Small intestine (tissue), 7 donors: ENCODE results near the gene LRRFIP1. TPM values are rescaled to one million over a fixed set of nuclear protein-coding genes. Genes with fewer than 3 reads are reported as not detected.

Experiments used
- DNase-seq, 2 donors: peaks; one replicate each; pipeline versions ENCODE4 v3.0.0 to v3.0.0-alpha.2; 2013
- FAIRE-seq: peaks from 2 replicates; lab custom pipeline; 2012; peaks lifted over from hg19 to GRCh38; lab: Jason Lieb, UNC
- H3K27ac ChIP-seq, 3 donors: one replicate each; pipeline ENCODE4 v1.5.1; 2013; ENCODE audit warnings: low read length in 2 of 3, mild to moderate bottlenecking in 2 of 3, control low read depth in 1 of 3, inconsistent platforms in 1 of 3, low read depth in 1 of 3, moderate library complexity in 1 of 3
- H3K27me3 ChIP-seq, 3 donors: one replicate each; pipeline ENCODE4 v1.6.1; 2013; ENCODE audit warnings: low read length in 3 of 3, inconsistent platforms in 1 of 3; ENCODE audit not compliant: control insufficient read depth in 3 of 3, insufficient read depth in 3 of 3
- H3K36me3 ChIP-seq, 3 donors: one replicate each; pipeline ENCODE4 v1.6.1; 2013; ENCODE audit warnings: low read length in 3 of 3, inconsistent platforms in 1 of 3, low read depth in 1 of 3, mild to moderate bottlenecking in 1 of 3, moderate library complexity in 1 of 3; ENCODE audit not compliant: control insufficient read depth in 3 of 3, insufficient read depth in 2 of 3
- H3K4me1 ChIP-seq, 3 donors: one replicate each; pipeline ENCODE4 v1.6.1; 2013; ENCODE audit warnings: low read length in 2 of 3, inconsistent platforms in 1 of 3, low read depth in 1 of 3, mild to moderate bottlenecking in 1 of 3, moderate library complexity in 1 of 3; ENCODE audit not compliant: control insufficient read depth in 3 of 3, insufficient read depth in 2 of 3
- H3K4me3 ChIP-seq, 3 donors: one replicate each; pipeline ENCODE4 v1.5.1; 2013; ENCODE audit warnings: low read length in 3 of 3, control low read depth in 1 of 3, inconsistent platforms in 1 of 3, low read depth in 1 of 3, mild to moderate bottlenecking in 1 of 3, moderate library complexity in 1 of 3
- H3K9me3 ChIP-seq, 2 donors: one replicate each; pipeline ENCODE4 v1.6.1; 2013; ENCODE audit warnings: low read depth in 1 of 2, low read length in 1 of 2; ENCODE audit not compliant: control insufficient read depth in 2 of 2, insufficient read depth in 1 of 2
- WGBS, 3 donors: extraction: QIAGEN DNeasy Blood & Tissue Kit; methylation state at CpG; one replicate each; pipeline ENCODE4 v1.1.7; 2013; 5-methylcytosine and 5-hydroxymethylcytosine counted together
- polyA plus RNA-seq, 4 donors: library from polyadenylated mRNA; stranded (reverse) in 3 of 4; unstranded in 1 of 4; fragments of 200-250 nt in 3 of 4; fragments of 120-200 nt in 1 of 4; gene quantifications; one replicate each; pipeline versions ENCODE4 v1.2.1 to v1.2.3, GENCODE V29; 2013
- donor health status: healthy with polysubstance abuse.
- donor health status: control.
- donor health status: control.
- donor health status: Bipolar disorder and iron deficiency.
- donor health status: healthy.

The LRRFIP1 gene
- polyA plus RNA-seq, 4 donors, result 46.0 to 76.7 (median 51.9) TPM

DNA sequence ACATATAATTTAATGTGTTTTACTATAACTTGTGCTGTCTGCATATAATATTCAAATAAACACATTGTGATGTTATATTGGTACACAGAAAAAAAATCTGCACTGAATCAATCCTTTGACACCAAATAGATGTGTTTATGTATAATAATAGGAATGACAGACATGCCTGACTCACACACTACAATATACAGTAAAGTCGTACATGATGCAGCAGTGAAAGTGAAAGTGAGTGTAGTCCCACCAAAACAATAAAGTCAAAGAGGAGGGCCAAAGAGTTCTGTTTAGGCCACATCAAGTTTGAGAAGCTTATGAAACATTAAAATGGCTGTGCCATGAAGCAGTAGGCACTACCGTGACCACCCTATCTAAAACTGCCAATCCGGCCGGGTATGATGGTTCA lies 163.0 kb downstream of the LRRFIP1 start:
- FAIRE-seq, result no peak
- H3K36me3 ChIP-seq, result peaks cover 0 to 2% (median 0%) of the 10 kb centered on the region in 3 donors
- 70 to 77% (median 73%) methylated on average over 4 of the region's 4 CpGs for WGBS, 3 donors
- H3K27me3 ChIP-seq, result no peaks in the 10 kb centered on the region
- peaks cover 0 to 11% of the 10 kb centered on the region in 2 donors for H3K9me3 ChIP-seq
- no peak for DNase-seq
- H3K4me1 ChIP-seq, result peaks cover 0 to 3% (median 0%) of the 10 kb centered on the region in 3 donors
- no peak overlapping the region for H3K4me3 ChIP-seq
- H3K27ac ChIP-seq, result no peak overlapping the region

DNA sequence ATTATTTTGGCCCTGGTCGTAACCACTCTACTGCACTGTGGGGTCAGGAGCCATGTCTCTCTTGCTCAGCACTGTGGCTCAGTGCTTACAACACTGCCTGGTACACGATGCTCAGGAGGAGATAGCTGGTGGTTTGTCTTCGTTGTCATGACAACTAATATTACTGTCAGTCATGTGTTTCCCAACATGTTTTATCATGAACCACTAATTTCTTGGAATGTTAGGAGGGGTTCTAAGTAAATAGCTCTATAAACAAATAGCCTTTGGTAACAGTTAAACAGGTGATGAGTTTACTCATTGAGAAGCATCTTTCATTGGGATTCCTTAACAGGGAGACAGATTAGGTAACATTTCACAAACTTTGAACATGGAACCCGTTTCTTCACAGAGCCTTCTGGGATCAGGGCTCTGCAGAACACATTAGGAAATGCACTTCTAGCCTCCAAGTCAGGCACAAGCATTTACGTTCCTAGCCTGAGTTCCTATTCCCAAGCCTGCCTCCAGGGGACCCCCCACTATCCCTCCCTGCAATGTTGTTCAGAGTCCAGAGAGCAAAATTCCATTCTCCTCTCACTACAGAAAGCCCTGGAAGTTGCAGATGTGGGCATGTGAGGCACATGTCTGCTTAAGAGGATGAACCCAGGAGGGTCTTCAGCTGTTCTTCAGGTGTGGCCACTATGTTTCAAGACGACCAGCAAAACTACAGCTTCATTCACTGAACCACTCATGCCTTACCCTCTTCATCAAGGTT lies 164.8 kb downstream of the LRRFIP1 start:
- no peaks in the 10 kb centered on the region for H3K36me3 ChIP-seq
- peak; percentile 6 to 53 for DNase-seq
- H3K27ac ChIP-seq, result no peak overlapping the region
- H3K4me3 ChIP-seq, result no peak overlapping the region
- FAIRE-seq, result no peak
- peaks cover 0 to 2% of the 10 kb centered on the region in 2 donors for H3K9me3 ChIP-seq
- peaks cover 0 to 3% (median 0%) of the 10 kb centered on the region in 3 donors for H3K4me1 ChIP-seq
- WGBS, 3 donors, result 60 to 71% (median 69%) methylated on average over 6 of the region's 6 CpGs
- H3K27me3 ChIP-seq, result no peaks in the 10 kb centered on the region

DNA sequence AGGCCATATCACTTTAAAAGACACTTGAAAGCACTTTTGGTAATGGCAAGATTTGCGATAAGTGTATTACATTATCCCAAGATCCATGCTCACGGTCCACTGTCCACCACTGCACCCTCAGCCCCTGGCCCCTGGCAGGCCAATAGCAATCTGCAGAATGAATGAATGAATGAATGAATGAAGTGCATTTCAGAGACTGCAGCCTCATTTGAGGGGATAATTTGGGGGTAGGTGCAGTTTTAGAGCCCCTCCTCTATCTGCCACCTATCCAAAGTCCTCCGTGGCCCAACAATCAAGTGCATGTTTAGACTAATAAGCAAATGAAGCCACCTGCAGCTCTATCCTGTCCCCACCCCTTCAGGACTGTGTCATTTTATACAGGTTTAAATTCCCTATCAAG lies 169.9 kb downstream of the LRRFIP1 start:
- H3K27ac ChIP-seq, result no peak overlapping the region
- H3K27me3 ChIP-seq, result peaks cover 0 to 3% (median 0%) of the 10 kb centered on the region in 3 donors
- no peak overlapping the region for H3K4me3 ChIP-seq
- WGBS, 3 donors, result 82 to 96% (median 95%) methylated on average over 3 of the region's 3 CpGs
- H3K36me3 ChIP-seq, result no peaks in the 10 kb centered on the region
- FAIRE-seq, result no peak
- H3K4me1 ChIP-seq, result peaks cover 0 to 3% (median 0%) of the 10 kb centered on the region in 3 donors
- DNase-seq, result no peak
- peaks cover 0 to 14% of the 10 kb centered on the region in 2 donors for H3K9me3 ChIP-seq

DNA sequence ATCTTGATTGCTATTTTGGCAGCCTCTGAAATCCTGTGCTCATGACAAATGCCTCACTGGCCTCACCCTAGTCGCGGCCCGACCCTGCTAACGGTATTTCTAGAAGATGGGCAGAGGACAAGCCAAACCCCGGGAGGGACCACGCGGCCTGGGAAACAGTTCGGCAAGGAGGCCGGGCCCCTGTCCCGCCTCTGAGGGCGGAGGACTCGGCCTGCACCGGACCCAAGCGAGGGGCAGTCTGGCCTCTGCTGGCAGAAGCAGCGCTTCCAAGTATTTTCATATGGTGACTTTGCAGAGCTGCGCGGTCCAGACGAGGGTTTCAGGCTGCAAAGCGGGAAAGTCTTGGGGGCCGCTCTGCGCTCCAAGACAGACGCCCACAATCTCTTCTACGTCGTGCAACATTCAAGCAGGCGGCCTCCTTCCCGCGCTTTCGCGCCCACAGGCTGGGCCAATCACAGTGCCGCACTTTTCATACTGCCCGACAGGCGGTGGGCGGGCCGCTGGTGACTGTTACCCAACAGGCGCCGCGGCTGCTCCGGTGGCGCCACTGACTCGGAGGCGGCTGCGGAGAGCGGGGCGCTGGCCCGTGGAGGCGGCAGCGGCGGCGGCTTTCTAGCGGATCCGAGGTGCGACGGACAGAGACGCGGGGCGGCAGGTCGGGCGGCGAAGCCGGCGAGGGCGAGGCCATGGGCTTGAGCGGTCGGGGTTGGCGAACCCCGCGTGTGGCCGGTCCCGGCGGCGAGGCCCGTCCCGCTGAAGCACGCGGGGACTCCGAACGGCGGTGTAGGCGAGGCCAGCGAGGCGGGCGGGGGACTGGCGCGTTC lies 171.1 kb downstream of the LRRFIP1 start, which contains the start of gene RBM44:
Gene RBM44 (plus strand): TSS at position 544 of the 824 bp plus-strand sequence. CDS start 14,831 bp downstream, outside the sequence.
- Histone ChIP-seq H3K4me3 (no peak within 1 kb of the TSS), H3K36me3 (no peaks in the 10 kb centered on the region), H3K27ac (no peak within 1 kb of the TSS), H3K4me1 (no peaks in the 10 kb centered on the region), H3K9me3 (peaks cover 0 to 14% of the 10 kb centered on the region in 2 donors), H3K27me3 (peaks cover 0 to 3% (median 0%) of the 10 kb centered on the region in 3 donors)
- 85 to 94% (median 90%) methylated on average over 84 of the region's 84 CpGs for WGBS, 3 donors
- DNase-seq (no peak), FAIRE-seq (no peak)

DNA sequence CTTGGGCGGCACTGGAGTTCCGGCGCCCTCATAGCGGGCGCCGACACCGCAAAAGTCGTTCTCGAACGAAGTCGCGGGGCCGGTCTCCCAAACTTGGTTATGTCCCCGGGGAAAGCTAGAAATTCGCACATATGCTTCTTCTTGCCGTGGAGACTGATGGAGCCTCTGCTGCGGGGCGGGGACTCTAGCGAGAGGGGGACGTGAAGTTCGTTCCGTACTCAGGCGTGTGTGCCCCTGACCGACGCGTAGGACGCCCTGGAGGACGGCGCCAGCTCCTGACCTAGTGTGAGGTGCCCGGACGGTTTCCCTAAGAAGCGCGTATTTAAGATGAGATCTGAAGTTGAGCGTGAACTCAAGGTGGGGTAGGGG lies 171.7 kb downstream of the LRRFIP1 start:
- H3K27me3 ChIP-seq, result peaks cover 0 to 3% (median 0%) of the 10 kb centered on the region in 3 donors
- WGBS, 3 donors, result 93 to 96% (median 95%) methylated on average over 34 of the region's 34 CpGs
- no peaks in the 10 kb centered on the region for H3K4me1 ChIP-seq
- H3K27ac ChIP-seq, result no peak overlapping the region
- no peak overlapping the region for H3K4me3 ChIP-seq
- DNase-seq (no peak), FAIRE-seq (no peak)
- H3K36me3 ChIP-seq, result no peaks in the 10 kb centered on the region
- peaks cover 0 to 14% of the 10 kb centered on the region in 2 donors for H3K9me3 ChIP-seq

DNA sequence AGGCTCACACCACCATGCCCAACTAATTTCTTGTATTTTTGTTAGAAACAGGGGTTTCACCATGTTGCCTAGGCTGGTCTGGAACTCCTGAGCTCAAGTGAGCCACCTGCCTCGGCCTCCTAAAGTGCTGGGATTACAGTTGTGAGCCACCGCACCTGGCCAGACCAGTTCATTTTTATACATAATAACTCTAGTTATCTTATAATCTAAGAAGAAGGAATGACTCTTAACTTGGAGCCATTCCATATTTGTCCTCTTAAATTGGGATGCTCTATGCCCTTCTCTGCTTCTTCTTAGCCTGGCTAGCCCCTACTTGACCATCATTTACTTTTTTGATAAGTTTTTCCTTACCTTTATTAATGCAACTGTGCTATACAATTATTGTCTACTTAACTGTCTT lies 174.1 kb downstream of the LRRFIP1 start:
- peaks cover 0 to 3% (median 0%) of the 10 kb centered on the region in 3 donors for H3K27me3 ChIP-seq
- H3K27ac ChIP-seq, result no peak overlapping the region
- no peak for DNase-seq
- WGBS, 3 donors, result 55 to 92% (median 77%) methylated on average over 2 of the region's 2 CpGs
- H3K4me1 ChIP-seq, result no peaks in the 10 kb centered on the region
- peaks cover 0 to 14% of the 10 kb centered on the region in 2 donors for H3K9me3 ChIP-seq
- FAIRE-seq, result no peak
- no peaks in the 10 kb centered on the region for H3K36me3 ChIP-seq
- H3K4me3 ChIP-seq, result no peak overlapping the region

DNA sequence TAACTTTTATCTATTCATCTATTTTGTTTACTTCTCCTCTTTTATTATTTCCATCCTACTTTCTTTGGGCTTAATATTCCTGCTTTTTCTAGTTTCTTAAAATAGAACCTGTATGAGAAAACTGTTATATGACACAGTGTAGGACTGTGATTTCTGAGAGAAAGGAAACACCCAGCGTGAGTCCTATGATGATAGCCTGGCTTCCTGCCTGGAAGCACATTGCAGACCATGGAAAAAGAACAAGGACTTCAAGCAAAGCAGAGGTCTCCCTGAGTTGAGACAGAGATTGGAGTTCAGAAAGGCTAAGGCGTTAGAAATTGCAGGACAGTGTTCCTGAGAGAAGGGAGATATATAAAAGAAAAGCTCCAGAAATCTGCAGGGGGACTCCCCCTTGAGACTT lies 178.9 kb downstream of the LRRFIP1 start:
- DNase-seq (no peak), FAIRE-seq (no peak)
- no peaks in the 10 kb centered on the region for H3K27me3 ChIP-seq
- no peaks in the 10 kb centered on the region for H3K4me1 ChIP-seq
- no peak overlapping the region for H3K27ac ChIP-seq
- peaks cover 0 to 4% of the 10 kb centered on the region in 2 donors for H3K9me3 ChIP-seq
- H3K36me3 ChIP-seq, result no peaks in the 10 kb centered on the region
- no peak overlapping the region for H3K4me3 ChIP-seq
- WGBS, 3 donors, result 68 to 91% (median 71%) methylated on average over 2 of the region's 2 CpGs

DNA sequence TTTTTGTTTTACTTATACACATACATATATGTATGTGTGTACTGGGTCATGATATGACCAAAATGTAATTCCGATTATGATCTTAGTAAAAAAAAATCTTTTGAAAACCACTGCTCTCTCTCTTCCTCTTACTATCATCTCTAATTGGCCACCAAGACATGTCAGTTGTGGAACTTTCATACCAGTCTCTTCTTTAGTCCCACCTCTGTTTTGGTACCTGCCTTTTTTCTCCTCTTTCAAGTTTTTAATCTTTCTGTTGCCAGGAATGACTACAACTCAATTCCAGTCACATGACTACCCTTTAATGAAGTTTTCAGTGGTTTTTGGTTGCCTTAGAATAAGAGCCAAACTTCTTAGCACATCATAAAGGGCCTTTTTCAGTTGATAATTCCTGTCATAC lies 188.2 kb downstream of the LRRFIP1 start:
- no peaks in the 10 kb centered on the region for H3K36me3 ChIP-seq
- no peak for FAIRE-seq
- no peak overlapping the region for H3K4me3 ChIP-seq
- 65 to 81% (median 78%) methylated on average over 1 of the region's 1 CpG for WGBS, 3 donors
- H3K4me1 ChIP-seq, result no peaks in the 10 kb centered on the region
- no peaks in the 10 kb centered on the region for H3K27me3 ChIP-seq
- H3K27ac ChIP-seq, result no peak overlapping the region
- DNase-seq, result no peak
- no peaks in the 10 kb centered on the region for H3K9me3 ChIP-seq
